Spinal cord (tissue), 10 donors: ENCODE data around the gene LHX3. TPM values are rescaled to one million over a fixed set of nuclear protein-coding genes. Genes with fewer than 3 reads are reported as not detected.

Source experiments
- DNase-seq, 6 donors: peaks; one replicate each; pipeline versions ENCODE4 v3.0.0 to v3.0.0-alpha.2; 2013 to 2015; ENCODE audit warnings: low spot score in 6 of 6, low read depth in 4 of 6
- H3K27ac ChIP-seq: one replicate; pipeline ENCODE4 v1.5.1; 2013; ENCODE audit warnings: low read depth, low read length, control low read depth
- H3K27me3 ChIP-seq: one replicate; pipeline ENCODE4 v1.6.1; 2013; ENCODE audit warnings: low read length; ENCODE audit not compliant: control insufficient read depth, insufficient read depth
- H3K36me3 ChIP-seq: one replicate; pipeline ENCODE4 v1.6.1; 2013; ENCODE audit warnings: low read length; ENCODE audit not compliant: control insufficient read depth, insufficient read depth
- H3K4me1 ChIP-seq: one replicate; pipeline ENCODE4 v1.6.1; 2013; ENCODE audit warnings: low read length; ENCODE audit not compliant: control insufficient read depth, insufficient read depth
- H3K4me3 ChIP-seq: one replicate; pipeline ENCODE4 v1.5.1; 2013; ENCODE audit warnings: low read depth, low read length, control low read depth
- H3K9me3 ChIP-seq: one replicate; pipeline ENCODE4 v1.6.1; 2013; ENCODE audit warnings: low read length; ENCODE audit not compliant: control insufficient read depth, insufficient read depth
- WGBS: methylation state at CpG from one replicate; pipeline ENCODE4 v1.1.5; 2013; ENCODE audit warnings: missing lambda C conversion rate; ENCODE audit not compliant: insufficient coverage; 5-methylcytosine and 5-hydroxymethylcytosine counted together
- polyA plus RNA-seq, 2 donors: library from polyadenylated mRNA; unstranded; fragments of 120-200 nt; gene quantifications; one replicate each; pipeline ENCODE4 v1.2.1, GENCODE V29; 2013; ENCODE audit not compliant: insufficient read length in 2 of 2
- total RNA-seq, 2 donors: library from RNA; depleted of rRNA in 1 of 2; stranded (reverse); fragments of 120-200 nt in 1 of 2; fragments of >200 nt in 1 of 2; gene quantifications; one replicate each; pipeline versions ENCODE4 v1.2.3 to v1.2.4, GENCODE V29; 2013 to 2014
- donor health status: healthy.

The LHX3 gene
- total and polyA plus RNA-seq, 4 donors, result 0.50 to 2.7 (median 1.5) TPM; not detected in 1

DNA sequence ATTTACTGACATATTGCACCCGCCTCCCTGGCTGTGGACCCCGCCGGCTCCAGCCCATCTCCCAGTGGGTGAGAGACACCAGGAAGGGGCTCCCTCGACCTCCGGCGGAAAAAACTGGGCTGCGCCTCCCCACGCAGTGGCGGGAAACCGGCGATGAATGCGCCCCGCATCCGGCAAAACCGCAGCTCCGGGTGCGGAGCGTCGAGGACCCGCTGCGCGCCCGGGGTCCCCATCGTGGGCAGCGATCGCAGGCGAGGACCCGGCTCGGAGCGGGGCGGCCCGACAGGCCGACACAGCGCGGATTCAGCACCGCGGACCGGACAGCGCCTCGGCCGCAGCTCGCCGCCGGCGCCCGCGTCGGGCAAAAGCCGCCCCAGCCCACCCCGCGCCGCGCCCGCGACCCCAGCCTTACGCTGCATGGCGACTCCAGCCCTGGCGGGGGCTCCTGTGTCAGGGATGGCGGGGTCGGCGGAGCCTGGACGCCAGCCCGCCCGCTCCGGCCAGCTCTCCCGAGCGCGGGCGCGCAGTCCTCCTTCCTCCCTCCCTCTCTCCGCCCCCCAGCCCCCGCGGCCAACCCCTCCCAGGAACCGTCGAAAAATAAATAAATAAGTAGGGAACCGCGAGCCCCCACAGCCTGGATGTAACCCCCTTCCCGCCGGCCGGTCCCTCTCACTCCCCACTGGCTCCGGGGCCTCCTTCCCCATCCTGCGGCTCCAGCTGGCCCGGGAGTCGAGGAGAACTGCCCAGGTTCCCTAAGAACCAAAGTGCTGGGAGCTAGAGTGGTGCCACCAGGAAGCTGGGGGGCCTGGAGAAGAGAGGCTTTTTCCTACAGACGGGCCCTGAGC, 3.1 kb downstream of the LHX3 start:
- peaks cover 42% of the 10 kb centered on the region for H3K4me1 ChIP-seq
- 4% methylated on average over 75 of the region's 85 CpGs for WGBS
- H3K4me3 ChIP-seq, result no peak overlapping the region
- H3K9me3 ChIP-seq, result no peaks in the 10 kb centered on the region
- H3K27ac ChIP-seq, result no peak overlapping the region
- peaks cover 8% of the 10 kb centered on the region for H3K36me3 ChIP-seq
- DNase-seq, result peak in 1 of 6 donors; percentile 52
- H3K27me3 ChIP-seq, result peaks cover 83% of the 10 kb centered on the region

DNA sequence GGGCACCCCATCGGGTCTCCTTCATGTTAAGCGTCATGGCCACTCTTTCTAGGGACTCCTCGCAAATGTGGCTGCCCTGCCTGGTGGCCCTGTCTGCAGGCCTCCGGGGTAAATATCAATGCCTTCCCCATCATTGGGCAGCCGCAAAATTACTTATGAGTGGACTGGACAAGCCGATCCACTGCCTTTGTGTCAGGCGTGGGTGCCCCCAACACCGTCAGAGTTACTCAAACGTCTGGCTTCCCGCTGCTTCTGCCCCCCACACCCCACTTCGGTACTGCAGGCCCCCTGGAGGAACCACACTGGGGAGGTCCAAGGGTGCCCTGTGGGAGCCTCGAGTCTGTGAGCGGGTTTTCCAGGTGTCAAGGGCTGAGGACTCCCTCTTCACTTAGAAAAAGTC, 3.8 kb downstream of the LHX3 start:
- Histone ChIP-seq H3K4me3 (no peak overlapping the region), H3K9me3 (no peaks in the 10 kb centered on the region), H3K4me1 (peaks cover 42% of the 10 kb centered on the region), H3K27ac (no peak overlapping the region), H3K36me3 (peaks cover 8% of the 10 kb centered on the region), H3K27me3 (peaks cover 90% of the 10 kb centered on the region)
- no peak for DNase-seq
- WGBS, result 35% methylated on average over 11 of the region's 13 CpGs

DNA sequence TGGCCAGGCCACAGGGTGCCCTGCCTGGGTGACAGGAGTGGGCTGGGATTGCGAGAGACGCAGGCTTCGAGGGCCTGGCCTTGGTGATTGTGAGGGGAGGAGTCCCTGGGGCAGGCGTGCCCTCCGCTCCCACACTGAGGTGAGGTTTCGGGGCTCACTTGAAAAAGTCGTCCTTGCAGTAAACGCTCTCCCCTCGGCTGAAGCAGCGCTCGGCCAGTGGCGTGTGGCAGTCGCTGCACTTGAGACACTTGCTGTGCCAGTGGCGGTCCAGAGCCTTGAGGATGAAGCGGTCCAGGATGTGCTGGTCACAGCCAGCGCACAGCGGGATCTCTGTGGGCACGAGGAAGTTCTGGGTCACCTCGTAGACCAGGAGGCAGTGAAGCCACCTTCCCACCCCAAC, 4.5 kb downstream of the LHX3 start:
- Histone ChIP-seq H3K27me3 (peaks cover 91% of the 10 kb centered on the region), H3K4me3 (no peak overlapping the region), H3K27ac (no peak overlapping the region), H3K4me1 (peaks cover 41% of the 10 kb centered on the region), H3K9me3 (no peaks in the 10 kb centered on the region), H3K36me3 (peaks cover 3% of the 10 kb centered on the region)
- no peak for DNase-seq
- WGBS, result 49% methylated on average over 17 of the region's 19 CpGs

DNA sequence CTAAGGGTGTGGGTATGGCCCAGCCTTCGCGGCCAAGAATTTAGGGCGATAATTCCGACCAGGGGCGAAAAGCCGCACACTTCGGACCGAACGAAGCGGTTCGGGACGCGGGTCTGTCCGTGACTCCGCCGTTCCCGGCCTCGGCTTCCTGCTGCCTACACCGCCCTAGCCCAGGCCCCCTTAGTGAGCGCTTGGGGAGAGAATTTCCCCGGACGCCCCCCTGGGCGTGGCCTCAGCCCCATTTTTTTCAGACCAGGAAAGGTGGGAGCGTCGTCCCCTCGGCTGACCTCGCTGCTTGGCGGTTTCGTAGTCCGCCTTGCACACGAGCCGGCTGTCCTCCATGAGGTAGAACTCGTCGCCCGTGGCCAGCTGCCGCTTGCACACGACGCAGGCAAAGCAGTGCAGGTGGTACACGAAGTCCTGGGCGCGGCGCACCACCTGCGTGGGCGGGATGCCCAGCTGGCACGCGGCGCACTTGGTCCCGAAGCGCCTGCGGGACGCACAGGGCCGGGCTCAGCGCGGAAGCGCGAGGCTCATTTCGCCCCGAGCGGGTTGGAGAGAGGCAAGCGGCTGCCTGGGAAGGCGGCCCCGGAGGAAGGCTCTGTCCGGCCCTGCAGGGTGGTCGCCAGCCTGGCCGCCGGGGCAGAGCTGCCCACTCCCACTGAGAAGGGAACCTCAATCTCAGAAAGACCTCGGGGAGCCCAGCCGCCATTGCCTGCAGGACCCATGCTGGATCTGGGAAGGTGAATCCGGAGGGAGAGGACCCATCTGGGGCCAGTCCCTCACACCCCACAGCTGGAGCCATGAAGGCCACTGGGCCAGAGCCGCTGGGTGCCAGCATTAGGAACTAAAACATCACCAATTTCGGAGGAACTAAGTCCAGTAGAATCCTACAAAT, 5.3 kb downstream of the LHX3 start:
- H3K4me3 ChIP-seq, result no peak overlapping the region
- peaks cover 35% of the 10 kb centered on the region for H3K4me1 ChIP-seq
- 5% methylated on average over 67 of the region's 71 CpGs for WGBS
- DNase-seq, result no peak
- H3K27ac ChIP-seq, result no peak overlapping the region
- peaks cover 94% of the 10 kb centered on the region for H3K27me3 ChIP-seq
- no peaks in the 10 kb centered on the region for H3K9me3 ChIP-seq
- no peaks in the 10 kb centered on the region for H3K36me3 ChIP-seq

DNA sequence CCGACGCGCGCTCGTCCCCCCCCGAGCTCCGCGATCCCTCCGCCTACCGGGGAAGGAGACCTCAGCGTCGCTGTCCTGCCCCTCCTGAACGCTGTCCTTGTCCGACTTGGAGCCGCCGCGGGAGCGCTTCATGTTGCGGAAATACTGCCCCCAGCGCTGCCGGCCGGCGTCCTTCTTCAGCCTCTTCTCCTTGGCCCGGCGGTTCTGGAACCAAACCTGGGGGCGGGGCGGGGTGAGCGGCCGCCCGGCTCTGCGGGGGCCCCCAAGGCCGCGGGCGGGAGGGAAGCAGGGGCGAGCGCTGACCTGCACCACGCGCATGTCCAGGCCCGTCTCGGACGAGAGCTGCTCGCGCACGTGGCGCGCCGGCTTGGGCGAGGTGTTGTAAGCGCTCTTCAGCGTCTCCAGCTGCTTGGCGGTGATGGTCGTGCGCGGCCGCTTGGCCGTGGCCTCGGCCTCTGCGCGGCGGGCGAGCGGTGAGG, 6.3 kb downstream of the LHX3 start:
- Histone ChIP-seq H3K4me3 (no peak overlapping the region), H3K9me3 (no peaks in the 10 kb centered on the region), H3K36me3 (no peaks in the 10 kb centered on the region), H3K27me3 (peaks cover 94% of the 10 kb centered on the region), H3K27ac (no peak overlapping the region), H3K4me1 (peaks cover 28% of the 10 kb centered on the region)
- DNase-seq, result peak in 1 of 6 donors; percentile 42
- under 1% methylated on average over 62 of the region's 62 CpGs for WGBS

DNA sequence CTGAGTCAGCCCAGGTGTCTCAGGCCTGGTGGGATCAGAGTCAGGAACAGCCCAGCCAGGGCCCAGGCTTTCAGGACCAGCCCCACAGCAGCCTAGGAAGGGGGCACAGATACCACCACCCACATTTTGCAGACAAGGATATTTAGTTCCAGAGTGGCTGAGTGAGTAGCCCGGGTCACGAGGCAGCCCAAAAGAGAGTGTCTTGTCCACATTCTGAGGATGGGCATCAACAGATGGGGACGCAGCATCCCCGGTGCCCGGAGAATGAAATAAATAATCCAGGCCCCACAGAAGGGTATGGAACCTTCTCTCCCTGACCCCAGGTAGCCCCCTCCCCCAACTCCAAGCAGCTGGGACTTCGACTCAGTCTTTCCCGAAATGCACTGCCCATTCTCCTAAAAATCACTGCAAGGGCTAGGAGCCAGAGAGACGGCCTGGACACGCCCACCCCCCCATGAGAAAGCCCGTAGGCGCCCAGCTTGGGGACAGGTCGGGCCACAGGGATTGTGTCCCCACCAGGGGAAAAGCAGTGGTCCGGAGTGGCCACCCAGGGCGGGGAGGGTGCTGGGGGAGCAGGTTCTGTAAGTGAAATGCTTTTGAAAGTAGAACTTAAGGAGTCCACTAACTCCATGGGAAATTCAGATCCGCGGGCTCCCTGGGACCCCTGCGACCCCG, 6.9 kb downstream of the LHX3 start:
- peaks cover 23% of the 10 kb centered on the region for H3K4me1 ChIP-seq
- peaks cover 91% of the 10 kb centered on the region for H3K27me3 ChIP-seq

DNA sequence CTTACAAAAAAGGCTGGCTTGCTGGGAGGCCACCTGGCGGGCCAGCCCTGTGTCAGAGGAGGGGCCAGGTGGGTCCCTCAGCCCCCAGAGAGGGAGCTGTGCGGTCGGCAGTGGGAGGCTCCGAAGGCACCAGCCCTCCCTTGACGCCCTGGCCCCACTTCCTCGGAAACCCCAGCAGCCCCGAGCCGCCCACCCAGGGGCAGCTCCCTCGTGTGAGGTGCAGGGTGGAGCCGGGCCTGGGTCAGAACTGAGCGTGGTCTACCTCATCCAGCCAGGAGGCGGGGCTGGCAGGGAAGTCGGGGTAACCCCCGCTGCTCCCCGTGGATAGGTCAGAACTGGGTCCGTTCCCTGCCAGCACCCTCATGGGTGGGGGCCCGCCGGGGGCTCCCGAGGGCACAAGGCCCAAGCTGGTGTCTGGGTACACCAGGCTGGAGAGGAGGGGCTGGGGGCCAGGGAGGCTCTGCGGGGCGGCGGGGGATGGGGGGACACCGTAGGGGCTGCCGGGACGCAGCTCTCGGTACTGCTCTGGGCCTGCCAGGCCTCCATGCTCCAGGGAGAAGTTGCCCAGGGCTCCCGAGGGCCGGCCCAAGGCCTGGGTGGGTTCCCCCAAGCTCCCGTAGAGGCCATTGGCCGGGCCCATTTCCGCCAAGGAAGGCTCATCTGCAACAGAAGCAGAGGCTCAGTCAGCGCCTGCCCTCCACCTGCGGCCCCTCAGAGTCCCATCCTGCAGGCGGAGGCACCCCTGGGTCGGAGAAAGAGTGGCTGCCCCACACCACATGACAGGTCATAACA, 7.6 kb downstream of the LHX3 start:
- 8% methylated on average over 35 of the region's 35 CpGs for WGBS
- no peaks in the 10 kb centered on the region for H3K36me3 ChIP-seq
- no peak overlapping the region for H3K4me3 ChIP-seq
- peaks cover 94% of the 10 kb centered on the region for H3K27me3 ChIP-seq
- no peaks in the 10 kb centered on the region for H3K9me3 ChIP-seq
- H3K27ac ChIP-seq, result no peak overlapping the region
- no peak for DNase-seq
- H3K4me1 ChIP-seq, result peaks cover 18% of the 10 kb centered on the region

More for the DNA sequence above, 6.9 kb downstream of the LHX3 start:
- Histone ChIP-seq H3K4me3 (no peak overlapping the region), H3K36me3 (no peaks in the 10 kb centered on the region), H3K27ac (no peak overlapping the region), H3K9me3 (no peaks in the 10 kb centered on the region)
- no peak for DNase-seq
- 9% methylated on average over 17 of the region's 18 CpGs for WGBS

DNA sequence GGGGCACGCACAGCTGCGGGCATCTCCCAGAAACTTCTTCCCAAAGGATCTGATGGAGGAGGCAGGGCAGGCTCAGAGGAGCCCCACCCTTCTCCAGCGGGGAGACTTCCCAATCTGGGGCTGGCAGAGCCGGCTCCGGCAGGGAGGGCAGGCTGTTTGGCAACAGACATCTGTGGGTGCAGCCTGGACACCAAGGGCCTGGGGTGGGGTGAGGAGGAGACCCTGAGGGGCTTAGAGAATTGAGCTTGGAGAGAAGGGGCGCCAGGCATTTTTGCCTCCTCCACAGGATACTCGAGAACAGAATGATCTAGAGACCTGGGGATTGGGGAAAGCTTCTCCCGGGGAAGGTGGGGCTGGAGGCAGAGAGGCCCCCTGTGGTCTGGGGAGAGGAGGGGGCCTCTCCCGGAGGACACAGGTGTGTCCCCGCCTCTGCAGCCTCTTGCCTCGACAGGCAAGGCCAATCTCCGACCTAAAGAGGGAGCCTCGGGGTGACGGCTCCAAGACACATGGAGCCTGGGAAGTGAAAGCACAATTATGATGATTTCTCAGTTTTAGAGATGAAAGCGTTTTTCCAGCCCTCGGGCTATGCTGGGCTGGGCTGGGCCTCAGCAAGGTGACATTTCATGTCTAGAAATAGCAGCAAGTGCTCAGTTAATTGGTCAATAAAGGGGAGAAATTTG, 8.4 kb downstream of the LHX3 start:
- DNase-seq, result no peak
- Histone ChIP-seq H3K4me3 (no peak overlapping the region), H3K9me3 (no peaks in the 10 kb centered on the region), H3K27me3 (peaks cover 95% of the 10 kb centered on the region), H3K4me1 (peaks cover 14% of the 10 kb centered on the region), H3K27ac (no peak overlapping the region), H3K36me3 (no peaks in the 10 kb centered on the region)
- WGBS, result 5% methylated on average over 16 of the region's 16 CpGs
